HG02571 (cell line): ENCODE data around the gene SDSL.

Experiments
- ATAC-seq: cut with Tn5 transposase; IDR thresholded peaks from one replicate; pipeline ENCODE4 v1.9.1; 2021; ENCODE audit warnings: mild to moderate bottlenecking, moderate library complexity; ENCODE audit not compliant: unreplicated experiment

Gene SDSL

DNA sequence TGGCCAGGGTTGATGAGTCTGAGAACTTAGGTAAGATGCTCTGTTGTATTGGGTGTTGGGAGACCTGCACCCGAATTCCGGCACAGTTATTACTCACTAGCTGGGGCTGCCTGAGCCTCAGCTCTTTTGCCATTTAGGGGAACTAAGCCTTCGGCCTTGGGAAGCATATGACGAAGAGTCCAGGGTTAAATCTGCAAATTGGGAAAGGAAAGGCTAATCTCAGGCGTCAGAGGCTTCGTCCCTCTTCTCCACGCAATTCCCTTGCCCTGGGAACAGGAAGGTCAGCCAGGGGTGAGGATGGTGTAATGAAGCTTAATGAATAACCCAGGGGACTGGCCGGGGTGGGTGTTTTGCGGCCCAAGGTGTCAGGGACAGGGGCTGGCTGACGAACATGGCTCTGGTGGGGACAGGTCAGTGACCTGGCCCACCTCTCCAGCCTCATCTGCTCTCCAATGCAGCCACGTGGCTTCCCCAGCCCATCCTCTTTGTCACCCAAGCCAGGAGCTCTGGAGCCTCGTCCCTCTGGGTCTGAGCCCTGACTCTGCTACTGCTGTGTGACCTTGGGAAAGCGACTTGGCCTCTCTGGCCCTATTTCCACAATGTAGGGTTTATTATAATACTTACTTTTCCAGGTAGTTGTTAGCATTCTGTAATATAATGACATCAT is 3.8 kb upstream of the SDSL start:
- no peak for ATAC-seq

GRCh38 chr12:113420996-113421595 is 1.1 kb upstream of the SDSL start:
- no peak for ATAC-seq

GRCh38 chr12:113422886-113423669 is 898 bp downstream of the SDSL start:
- no peak for ATAC-seq

DNA sequence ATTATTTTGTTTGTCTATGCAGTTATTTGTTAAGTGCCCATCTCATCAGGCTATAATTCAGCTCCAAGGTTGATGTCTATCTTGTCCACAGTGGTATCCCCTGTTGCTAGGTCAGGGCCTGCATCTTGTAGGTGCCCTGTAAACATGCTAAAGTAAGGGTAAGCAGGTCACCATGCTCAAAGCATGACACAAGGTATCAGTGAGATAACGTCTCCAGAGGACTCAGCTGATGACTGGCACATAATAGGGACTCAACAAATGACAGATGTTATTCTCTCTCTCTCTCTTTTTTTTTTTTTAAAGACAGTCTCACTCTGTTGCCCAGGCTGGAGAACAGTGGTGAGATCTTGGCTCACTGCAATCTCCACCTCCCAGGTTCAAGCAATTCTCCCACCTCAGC is 2.3 kb downstream of the SDSL start:
- no peak for ATAC-seq

DNA sequence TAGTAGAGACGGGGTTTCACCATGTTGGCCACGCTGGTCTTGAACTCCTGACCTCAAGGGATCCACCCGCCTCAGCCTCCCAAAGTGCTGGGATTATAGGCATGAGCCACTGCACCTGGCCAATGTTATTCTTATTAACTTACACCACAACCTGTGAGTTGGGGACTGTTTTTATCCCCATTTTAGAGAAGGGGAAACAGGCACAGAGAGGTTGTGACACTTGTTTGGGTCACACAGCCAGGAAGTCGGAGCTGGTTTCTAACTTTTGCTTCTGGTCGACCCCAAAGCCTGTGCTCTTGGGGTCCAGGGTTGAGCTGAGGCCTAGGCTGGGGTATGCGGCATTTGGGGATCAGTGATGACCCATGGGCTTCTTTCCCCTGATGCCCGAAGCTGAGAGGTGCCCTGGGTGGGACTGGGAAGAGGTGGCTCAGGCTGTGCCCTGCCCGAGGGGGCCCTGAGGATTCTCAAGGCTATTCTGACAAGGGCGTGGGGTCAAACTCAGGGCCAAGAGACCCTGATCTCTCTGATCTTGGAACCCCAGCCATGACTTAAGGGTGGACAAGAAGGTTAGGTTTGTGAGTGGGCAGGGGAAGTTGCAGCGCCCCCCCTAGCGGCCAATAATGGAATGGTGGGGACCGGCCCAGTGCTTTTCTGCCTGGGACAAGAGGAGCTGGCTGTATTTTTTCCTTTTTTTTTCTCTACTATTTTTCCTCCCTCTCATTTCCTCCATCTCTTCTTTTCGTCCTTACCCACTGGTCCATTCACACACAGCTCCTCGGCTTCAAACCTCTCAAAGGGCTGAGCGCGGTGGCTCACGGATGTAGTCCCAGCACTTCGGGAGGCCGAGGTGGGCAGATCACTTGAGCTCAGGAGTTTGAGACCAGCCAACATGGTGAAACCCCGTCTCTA is 3.0 kb downstream of the SDSL start:
- no peak for ATAC-seq

GRCh38 chr12:113425960-113426453 is 3.8 kb downstream of the SDSL start:
- no peak for ATAC-seq

DNA sequence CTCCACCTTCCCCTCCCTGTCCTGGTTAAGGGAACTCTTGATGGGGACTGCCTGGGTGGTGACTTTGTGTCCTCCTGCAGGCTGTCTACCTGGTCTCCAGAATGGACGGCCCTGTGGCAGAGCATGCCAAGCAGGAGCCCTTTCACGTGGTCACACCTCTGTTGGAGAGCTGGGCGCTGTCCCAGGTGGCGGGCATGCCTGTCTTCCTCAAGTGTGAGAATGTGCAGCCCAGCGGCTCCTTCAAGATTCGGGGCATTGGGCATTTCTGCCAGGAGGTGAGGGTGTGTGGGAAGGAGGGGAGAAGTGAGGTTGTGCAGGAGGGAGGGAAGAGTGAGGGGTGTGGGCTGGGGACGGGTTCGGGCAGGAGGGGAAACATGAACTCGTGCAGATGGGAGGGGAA is 5.7 kb downstream of the SDSL start:
- no peak for ATAC-seq

DNA sequence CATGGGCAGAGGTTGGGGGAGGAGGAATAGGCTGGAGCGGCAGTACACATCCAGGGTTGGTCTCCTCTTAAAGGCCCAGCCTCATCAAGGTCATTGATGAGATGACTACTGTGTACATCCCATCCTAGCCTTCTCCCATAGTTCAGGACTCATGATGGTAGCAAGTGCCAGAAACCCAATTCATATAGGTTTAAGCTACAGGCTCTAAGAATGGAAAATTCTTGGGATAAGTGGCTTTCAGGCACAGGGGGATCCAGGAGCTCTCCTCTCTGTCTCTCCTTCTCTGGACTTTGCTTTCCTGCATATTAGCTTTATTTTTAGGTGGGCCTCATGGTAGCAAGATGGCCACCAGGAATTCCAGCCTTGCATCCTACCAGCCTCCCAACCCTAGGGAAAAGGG is 6.3 kb downstream of the SDSL start:
- no peak for ATAC-seq

DNA sequence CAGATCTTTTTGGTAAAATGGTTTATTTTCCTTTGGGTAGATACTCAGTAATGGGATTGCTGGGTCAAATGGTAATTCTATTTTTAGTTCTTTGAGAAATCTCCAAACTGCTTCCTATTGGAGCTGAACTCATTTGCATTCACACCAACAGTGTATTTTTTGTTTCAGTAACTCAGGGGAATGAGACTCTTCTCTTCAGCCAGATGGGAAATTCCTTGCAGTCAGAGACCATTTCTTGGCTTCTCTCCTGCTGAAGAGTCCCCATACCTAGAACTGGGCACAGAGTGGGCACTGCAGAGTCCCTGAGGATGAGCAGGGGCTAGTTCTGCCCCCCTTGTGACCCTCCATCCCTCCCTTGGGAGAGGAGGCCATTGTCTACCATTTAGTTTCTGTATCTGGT is 10.8 kb downstream of the SDSL start:
- no peak for ATAC-seq

GRCh38 chr12:113435367-113435766 is 13.2 kb downstream of the SDSL start:
- no peak for ATAC-seq

- ATAC-seq, result no peak
Observed at GRCh38 chr12:113436586-113436985, 14.4 kb downstream of the SDSL start.

DNA sequence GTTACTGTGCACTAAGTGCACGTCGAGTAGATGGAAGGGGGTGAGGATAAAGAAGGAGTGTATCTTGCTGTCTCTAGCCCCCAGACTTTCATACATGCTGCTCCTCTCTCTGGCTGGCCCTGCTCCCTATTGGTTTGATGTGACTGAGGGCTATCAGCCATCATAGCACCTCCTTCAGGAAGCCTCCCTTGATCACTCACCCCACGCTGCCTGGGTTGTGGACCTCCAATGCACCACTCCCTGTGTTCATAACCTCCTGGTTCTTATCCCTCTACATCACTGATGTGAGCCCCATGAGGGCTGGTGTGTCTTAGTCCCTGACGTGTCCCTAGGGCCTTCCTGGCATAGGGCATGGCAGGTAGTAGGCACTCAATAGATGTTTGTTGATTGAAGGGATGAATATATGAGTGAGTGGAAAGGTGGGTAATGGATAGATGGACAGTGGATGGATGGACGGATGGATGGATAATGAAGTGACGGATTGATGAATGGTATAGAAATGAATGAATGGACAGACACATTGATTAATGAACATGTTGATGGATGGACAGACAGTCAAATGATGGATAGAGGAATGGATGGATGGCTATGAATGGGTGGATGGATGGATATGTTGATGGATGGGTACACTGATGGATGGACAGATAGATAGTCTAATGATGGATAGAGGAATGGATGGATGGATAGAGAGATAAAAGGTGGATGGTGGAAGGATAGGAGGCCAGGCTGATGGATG is 15.0 kb downstream of the SDSL start:
- no peak for ATAC-seq

GRCh38 chr12:113437729-113438100 is 15.5 kb downstream of the SDSL start:
- ATAC-seq, result no peak

DNA sequence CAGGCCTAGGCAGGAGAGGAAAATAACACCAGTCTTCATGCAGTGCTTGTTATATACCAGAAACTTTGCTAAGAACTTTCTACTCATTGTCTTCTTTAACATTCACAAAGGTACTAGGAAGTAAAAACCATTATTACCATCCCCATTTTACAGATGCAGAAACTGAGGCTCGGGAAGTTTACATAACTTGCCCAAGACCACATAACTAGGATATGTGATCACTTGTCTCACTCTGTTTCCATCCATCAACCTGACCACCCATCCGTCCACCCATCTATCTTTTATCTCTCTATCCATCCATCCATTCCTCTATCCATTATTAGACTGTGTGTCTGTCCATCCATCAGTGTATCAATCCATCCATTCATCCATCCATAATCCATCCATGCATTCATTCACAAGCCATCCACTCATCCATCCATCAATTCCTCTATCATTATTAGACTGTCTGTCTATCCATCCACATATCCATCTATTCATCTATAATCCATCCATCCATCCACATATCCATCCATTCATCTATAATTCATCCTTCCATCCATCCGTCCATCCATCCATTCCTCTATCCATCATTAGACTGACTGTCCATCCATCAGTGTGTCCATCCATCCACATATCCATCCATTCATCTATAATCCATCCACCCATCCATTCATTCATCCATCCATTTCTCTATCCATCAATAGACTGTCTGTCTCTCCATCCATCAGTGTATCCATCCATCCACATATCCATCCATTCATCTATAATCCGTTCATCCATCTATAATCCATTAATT is 16.5 kb downstream of the SDSL start:
- ATAC-seq, result no peak

- no peak for ATAC-seq
Observed at GRCh38 chr12:113439301-113439597, 17.1 kb downstream of the SDSL start.

DNA sequence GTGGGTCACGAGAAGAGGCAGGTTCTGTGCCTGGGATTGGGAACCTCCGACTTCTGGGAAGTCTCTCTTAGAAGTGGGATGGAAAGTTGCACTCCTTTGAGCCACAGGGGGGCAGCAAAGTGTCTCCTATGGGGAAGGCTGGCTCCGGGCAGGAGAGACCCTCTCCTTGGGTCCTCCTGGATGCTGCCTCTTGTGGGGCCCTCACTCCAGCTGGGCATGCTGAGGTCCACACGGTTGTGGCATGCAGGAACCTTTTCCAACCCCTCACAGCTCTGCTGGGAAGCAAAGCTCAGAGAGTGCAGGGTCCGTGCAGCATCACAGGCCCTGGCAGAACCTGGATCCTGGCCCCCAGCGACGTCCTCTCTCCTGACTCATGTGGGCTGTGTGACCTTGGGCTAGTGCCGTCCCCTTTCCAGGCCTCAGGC is 17.4 kb downstream of the SDSL start:
- ATAC-seq, result no peak

DNA sequence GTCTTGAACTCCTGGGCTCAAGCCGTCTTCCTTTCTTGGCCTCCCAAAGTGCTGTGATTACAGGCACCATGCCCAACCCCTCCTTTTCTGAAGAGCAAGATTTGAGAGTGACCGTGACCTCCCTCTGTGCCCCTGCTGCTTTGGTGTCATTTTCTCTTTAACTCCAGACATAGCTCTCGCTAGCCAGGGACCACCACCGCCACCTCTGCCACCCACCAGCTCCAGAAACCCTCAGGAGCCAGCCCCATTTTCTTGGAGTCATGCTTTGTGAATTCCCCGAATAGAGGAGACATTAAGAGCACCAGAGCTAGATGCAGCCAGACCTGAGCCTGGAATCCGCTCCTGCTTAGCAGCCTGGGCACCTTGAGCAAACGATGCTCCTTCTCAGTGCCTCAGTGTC is 18.2 kb downstream of the SDSL start:
- no peak for ATAC-seq

GRCh38 chr12:113440947-113441782 is 19.0 kb downstream of the SDSL start:
- ATAC-seq, result no peak

- no peak for ATAC-seq
Observed at GRCh38 chr12:113443030-113443539, 20.9 kb downstream of the SDSL start.
